CD14-positive monocyte (primary cell): ENCODE results near the gene RPL18. TPM values are rescaled to one million over a fixed set of nuclear protein-coding genes. Genes with fewer than 3 reads are reported as not detected.

Source experiments
- DNase-seq, 3 donors: peaks; one replicate each; pipeline ENCODE4 v3.0.0-alpha.2; 2011 to 2022
- H2AFZ ChIP-seq: 2 replicates; pipeline ENCODE4 v1.6.0; 2012; ENCODE audit warnings: mild to moderate bottlenecking, low read depth, low read length, inconsistent platforms; ENCODE audit not compliant: insufficient read depth, poor library complexity, severe bottlenecking
- H3K27ac ChIP-seq, 2 donors: 1 replicate in 1 of 2; 2 replicates in 1 of 2; pipeline ENCODE4 v1.5.1; 2012 to 2013; ENCODE audit warnings: low read length in 2 of 2, control low read depth in 1 of 2, inconsistent platforms in 1 of 2, low read depth in 1 of 2, mild to moderate bottlenecking in 1 of 2
- H3K27me3 ChIP-seq, 2 donors: one replicate each; pipeline versions ENCODE4 v1.6.0 to v1.6.1; 2011 to 2013; ENCODE audit warnings: low read length in 2 of 2; ENCODE audit not compliant: control insufficient read depth in 2 of 2, insufficient read depth in 2 of 2
- H3K36me3 ChIP-seq, 2 donors: replicated peaks in 1 of 2; 1 replicate in 1 of 2; 2 replicates in 1 of 2; pipeline versions ENCODE4 v1.5.1 to v1.6.1; 2012 to 2013; ENCODE audit warnings: low read length in 2 of 2, control low read depth in 1 of 2, inconsistent platforms in 1 of 2, mild to moderate bottlenecking in 1 of 2; ENCODE audit not compliant: insufficient read depth in 2 of 2, control insufficient read depth in 1 of 2
- H3K4me1 ChIP-seq, 2 donors: 1 replicate in 1 of 2; 2 replicates in 1 of 2; pipeline versions ENCODE4 v1.5.1 to v1.6.1; 2012 to 2013; ENCODE audit warnings: low read length in 2 of 2, control low read depth in 1 of 2, inconsistent platforms in 1 of 2, mild to moderate bottlenecking in 1 of 2, moderate library complexity in 1 of 2; ENCODE audit not compliant: insufficient read depth in 2 of 2, control insufficient read depth in 1 of 2
- H3K4me2 ChIP-seq: replicated peaks from 2 replicates; pipeline ENCODE3; 2012; ENCODE audit warnings: low read length, moderate library complexity, mild to moderate bottlenecking; ENCODE audit not compliant: poor library complexity, severe bottlenecking; ENCODE audit errors: extremely low read depth
- H3K4me3 ChIP-seq, 3 experiments: fragments of 200-600 bp in 1 of 3; sonication (generic) in 1 of 3; replicated peaks in 1 of 3; 1 replicate in 2 of 3; 2 replicates in 1 of 3; pipeline ENCODE4 v1.5.1; 2011 to 2013; ENCODE audit warnings: low read length in 3 of 3, mild to moderate bottlenecking in 3 of 3, control low read depth in 2 of 3, low read depth in 2 of 3, inconsistent platforms in 1 of 3, moderate library complexity in 1 of 3
- H3K79me2 ChIP-seq: 2 replicates; pipeline ENCODE4 v1.6.0; 2012; ENCODE audit warnings: mild to moderate bottlenecking, control low read depth, inconsistent platforms, low read length, moderate library complexity; ENCODE audit not compliant: insufficient read depth
- H3K9ac ChIP-seq: 2 replicates; pipeline ENCODE4 v1.6.0; 2017; ENCODE audit warnings: low read length, mild to moderate bottlenecking; ENCODE audit not compliant: insufficient read depth, poor library complexity, severe bottlenecking
- H3K9me3 ChIP-seq, 2 donors: replicated peaks in 1 of 2; 1 replicate in 1 of 2; 2 replicates in 1 of 2; pipeline versions ENCODE4 v1.5.1 to v1.6.1; 2012 to 2013; ENCODE audit warnings: low read length in 2 of 2, control low read depth in 1 of 2; ENCODE audit not compliant: control insufficient read depth in 1 of 2, insufficient read depth in 1 of 2
- H4K20me1 ChIP-seq: 2 replicates; pipeline ENCODE4 v1.6.0; 2012; ENCODE audit warnings: mild to moderate bottlenecking, low read length, control low read depth, moderate library complexity; ENCODE audit not compliant: insufficient read depth
- H3K27ac Mint-ChIP-seq, 7 donors: one replicate each; pipeline ENCODE4 v1.8.0; 2020; ENCODE audit warnings: mild to moderate bottlenecking in 7 of 7, mixed read lengths in 7 of 7, moderate library complexity in 6 of 7, inconsistent platforms in 2 of 7
- H3K27me3 Mint-ChIP-seq, 3 donors: one replicate each; pipeline ENCODE4 v1.8.0; 2021 to 2022; ENCODE audit warnings: low read depth in 3 of 3, mild to moderate bottlenecking in 3 of 3, mixed read lengths in 3 of 3, moderate library complexity in 3 of 3, inconsistent platforms in 1 of 3
- H3K36me3 Mint-ChIP-seq, 2 donors: one replicate each; pipeline ENCODE4 v1.8.0; 2020; ENCODE audit warnings: mixed read lengths in 2 of 2, inconsistent platforms in 1 of 2, mild to moderate bottlenecking in 1 of 2
- H3K4me1 Mint-ChIP-seq: one replicate; pipeline ENCODE4 v1.8.0; 2020; ENCODE audit warnings: mild to moderate bottlenecking, mixed read lengths
- H3K4me3 Mint-ChIP-seq, 2 donors: one replicate each; pipeline ENCODE4 v1.8.0; 2020; ENCODE audit warnings: mild to moderate bottlenecking in 2 of 2, mixed read lengths in 2 of 2, moderate library complexity in 1 of 2
- H3K9me3 Mint-ChIP-seq, 7 donors: one replicate each; pipeline ENCODE4 v1.8.0; 2020 to 2022; ENCODE audit warnings: mixed read lengths in 7 of 7, mild to moderate bottlenecking in 6 of 7, moderate library complexity in 6 of 7, inconsistent platforms in 2 of 7
- WGBS: methylation state at CpG from one replicate; pipeline ENCODE4 v1.1.5; 2013; ENCODE audit warnings: missing lambda C conversion rate; ENCODE audit not compliant: insufficient coverage; 5-methylcytosine and 5-hydroxymethylcytosine counted together
- intact Hi-C, 2 donors: fragments of 100-400 bp; cut with micrococcal nuclease; formaldehyde crosslinking; loops; one replicate each; pipeline versions ENCODE4 v1.15.0 to v1.15.1; 2023
- polyA plus RNA-seq, 3 donors: library from polyadenylated mRNA; depleted of rRNA in 1 of 3; unstranded in 2 of 3; stranded (reverse) in 1 of 3; fragments of 300-500 nt in 2 of 3; fragments of >200 nt in 1 of 3; fragmentation: Illumina TruSeq in 2 of 3; gene quantifications; 1 replicate in 2 of 3; 2 replicates in 1 of 3; pipeline ENCODE4 v1.2.3, GENCODE V29; 2012 to 2021
- TF ChIP-seq, protein P1 (sequence below): fragments of 200-600 bp; IDR thresholded peaks from one replicate; pipeline ENCODE4 v1.8.0; 2022; ENCODE audit warnings: antibody characterized with exemption, mild to moderate bottlenecking

Gene RPL18
- polyA plus RNA-seq, 3 donors = 803 to 1,540 (median 892) TPM

DNA sequence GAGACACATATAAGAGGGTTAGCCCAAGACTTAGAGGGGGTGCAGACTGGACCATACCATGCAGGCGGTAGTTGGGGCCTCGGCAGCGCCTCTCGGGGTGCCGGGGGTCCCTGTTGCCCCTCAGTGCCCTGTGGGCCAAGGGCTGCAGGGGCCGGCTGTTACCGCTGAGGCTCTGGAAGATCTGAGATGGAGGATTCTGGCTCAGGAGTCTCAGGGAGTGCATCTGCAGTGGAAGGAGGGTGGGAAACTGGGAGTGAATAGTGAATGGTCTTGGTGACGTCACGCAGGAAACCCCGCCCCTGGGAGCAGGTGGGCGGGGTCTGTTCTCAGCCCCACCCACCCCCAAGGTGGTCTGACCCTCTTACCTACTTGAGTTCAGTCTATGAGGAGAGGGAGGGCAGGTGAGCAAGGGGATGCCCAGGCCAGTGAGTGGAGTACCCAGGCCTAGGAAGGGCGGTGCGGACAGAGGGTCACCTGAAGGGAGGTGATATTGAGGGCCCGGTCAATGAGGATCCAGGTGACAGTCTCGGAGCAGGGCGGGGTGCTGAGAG is 19.9 kb upstream of the RPL18 start:
- Mint-ChIP-seq H3K27ac (peak overlapping the region; percentile 96 to 99 (median 99)), H3K36me3 (peaks cover 3 to 5% of the 10 kb centered on the region in 2 donors), H3K4me3 (peak overlapping the region; percentile 98 to 99), H3K4me1 (peaks cover 35% of the 10 kb centered on the region), H3K9me3 (peaks cover 0 to 3% (median 1%) of the 10 kb centered on the region in 7 donors), H3K27me3 (peaks cover 3 to 11% (median 9%) of the 10 kb centered on the region in 3 donors)
- Histone ChIP-seq H3K4me1 (peaks cover 32 to 59% of the 10 kb centered on the region in 2 donors), H3K27me3 (no peaks in the 10 kb centered on the region), H3K27ac (peak overlapping the region; percentile 95 to 96), H3K4me2 (peak overlapping the region; percentile 93), H3K79me2 (peaks cover 32% of the 10 kb centered on the region), H3K9me3 (no peaks in the 10 kb centered on the region), H3K4me3 (peak overlapping the region; percentile 70 to 86 (median 84)), H2AFZ (peak overlapping the region; percentile 77), H4K20me1 (peaks cover 7% of the 10 kb centered on the region), H3K36me3 (no peaks in the 10 kb centered on the region), H3K9ac (peak overlapping the region; percentile 84)
- 100% methylated on average over 10 of the region's 16 CpGs for WGBS
- intact Hi-C loops = loop anchor here (5.0 to 10.0 kb wide), 3 partner anchors 314 to 328 kb away; partner anchors contain the start of genes FTL (in 2 of the 2) and EMP3 (in 1 of the 2)
- TF ChIP-seq, protein P1, sequence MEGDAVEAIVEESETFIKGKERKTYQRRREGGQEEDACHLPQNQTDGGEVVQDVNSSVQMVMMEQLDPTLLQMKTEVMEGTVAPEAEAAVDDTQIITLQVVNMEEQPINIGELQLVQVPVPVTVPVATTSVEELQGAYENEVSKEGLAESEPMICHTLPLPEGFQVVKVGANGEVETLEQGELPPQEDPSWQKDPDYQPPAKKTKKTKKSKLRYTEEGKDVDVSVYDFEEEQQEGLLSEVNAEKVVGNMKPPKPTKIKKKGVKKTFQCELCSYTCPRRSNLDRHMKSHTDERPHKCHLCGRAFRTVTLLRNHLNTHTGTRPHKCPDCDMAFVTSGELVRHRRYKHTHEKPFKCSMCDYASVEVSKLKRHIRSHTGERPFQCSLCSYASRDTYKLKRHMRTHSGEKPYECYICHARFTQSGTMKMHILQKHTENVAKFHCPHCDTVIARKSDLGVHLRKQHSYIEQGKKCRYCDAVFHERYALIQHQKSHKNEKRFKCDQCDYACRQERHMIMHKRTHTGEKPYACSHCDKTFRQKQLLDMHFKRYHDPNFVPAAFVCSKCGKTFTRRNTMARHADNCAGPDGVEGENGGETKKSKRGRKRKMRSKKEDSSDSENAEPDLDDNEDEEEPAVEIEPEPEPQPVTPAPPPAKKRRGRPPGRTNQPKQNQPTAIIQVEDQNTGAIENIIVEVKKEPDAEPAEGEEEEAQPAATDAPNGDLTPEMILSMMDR = no peak
- DNase-seq = no peak

DNA sequence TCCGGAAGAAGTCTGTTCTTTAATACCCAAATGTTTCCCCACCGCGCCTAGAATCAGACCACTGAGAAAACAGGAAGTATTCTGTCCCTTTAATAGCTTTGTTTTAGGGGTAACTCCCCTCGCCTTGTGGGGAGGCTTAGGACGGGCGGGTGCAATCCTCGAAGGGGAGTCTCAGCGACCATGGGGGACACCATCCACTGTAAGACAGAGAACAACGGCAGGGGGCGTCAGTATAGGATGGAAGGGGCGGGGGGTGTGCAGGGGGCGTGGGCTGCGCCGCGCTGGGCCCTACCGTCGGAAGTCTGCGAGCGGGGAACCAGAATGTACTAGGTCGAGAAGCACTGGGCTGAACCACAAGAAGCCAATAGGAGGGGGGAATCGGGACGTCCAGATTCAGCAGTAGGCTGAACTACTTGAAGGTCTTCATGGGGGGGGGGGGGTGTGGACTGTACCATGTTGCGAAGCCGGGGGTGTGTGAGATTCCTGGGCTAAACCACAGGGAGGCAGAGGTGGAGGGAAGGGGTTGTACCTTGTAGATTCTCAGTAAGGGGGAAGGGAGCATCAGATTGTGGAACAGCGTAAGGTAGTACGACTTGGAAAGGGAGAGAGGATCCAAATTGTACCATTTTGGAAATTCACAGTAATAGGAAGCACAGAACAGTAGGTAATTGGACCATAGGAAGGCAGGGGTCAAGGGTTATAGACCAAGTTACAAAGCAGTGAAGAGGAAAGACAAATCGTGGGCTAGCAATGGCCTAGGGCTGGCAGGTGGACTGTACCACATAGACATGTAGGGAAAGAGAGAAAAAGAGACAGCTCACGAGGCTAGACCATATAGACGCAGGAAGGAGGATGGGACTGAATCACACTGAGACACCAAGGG is 19.2 kb upstream of the RPL18 start:
- H3K9me3 Mint-ChIP-seq = peaks cover 0 to 3% (median 1%) of the 10 kb centered on the region in 7 donors
- peak overlapping the region; percentile 98 to 99 for H3K4me3 Mint-ChIP-seq
- DNase-seq = peak; percentile 84 to 93 (median 91)
- Histone ChIP-seq H3K36me3 (peaks cover 1 to 2% of the 10 kb centered on the region in 2 donors), H3K4me1 (peaks cover 40 to 66% of the 10 kb centered on the region in 2 donors), H3K27ac (peak overlapping the region; percentile 95 to 96), H2AFZ (peak overlapping the region; percentile 77), H4K20me1 (peaks cover 10% of the 10 kb centered on the region), H3K4me2 (peak overlapping the region; percentile 93), H3K9ac (peak overlapping the region; percentile 84), H3K79me2 (peaks cover 40% of the 10 kb centered on the region), H3K4me3 (peak overlapping the region; percentile 70 to 86 (median 84)), H3K9me3 (no peaks in the 10 kb centered on the region), H3K27me3 (no peaks in the 10 kb centered on the region)
- TF ChIP-seq, protein P1 = no peak
- peaks cover 43% of the 10 kb centered on the region for H3K4me1 Mint-ChIP-seq
- peaks cover 6 to 8% of the 10 kb centered on the region in 2 donors for H3K36me3 Mint-ChIP-seq
- peaks cover 3 to 11% (median 9%) of the 10 kb centered on the region in 3 donors for H3K27me3 Mint-ChIP-seq
- intact Hi-C loops = loop anchor here (5.0 to 10.0 kb wide), 3 partner anchors 313 to 329 kb away; partner anchors contain the start of genes FTL (in 2 of the 2) and EMP3 (in 1 of the 2)
- H3K27ac Mint-ChIP-seq = peak overlapping the region; percentile 96 to 99 (median 99)
- WGBS = 2% methylated on average over 22 of the region's 29 CpGs
